ENCODE results near the gene BTN2A1. TPM values are rescaled to one million over a fixed set of nuclear protein-coding genes. Genes with fewer than 3 reads are reported as not detected.

BTN2A1 gene
- total and polyA plus RNA-seq, 7 donors = 4.4 to 25.5 (median 18.2) TPM

- no peak for DNase-seq
- TF ChIP-seq, protein P1, sequence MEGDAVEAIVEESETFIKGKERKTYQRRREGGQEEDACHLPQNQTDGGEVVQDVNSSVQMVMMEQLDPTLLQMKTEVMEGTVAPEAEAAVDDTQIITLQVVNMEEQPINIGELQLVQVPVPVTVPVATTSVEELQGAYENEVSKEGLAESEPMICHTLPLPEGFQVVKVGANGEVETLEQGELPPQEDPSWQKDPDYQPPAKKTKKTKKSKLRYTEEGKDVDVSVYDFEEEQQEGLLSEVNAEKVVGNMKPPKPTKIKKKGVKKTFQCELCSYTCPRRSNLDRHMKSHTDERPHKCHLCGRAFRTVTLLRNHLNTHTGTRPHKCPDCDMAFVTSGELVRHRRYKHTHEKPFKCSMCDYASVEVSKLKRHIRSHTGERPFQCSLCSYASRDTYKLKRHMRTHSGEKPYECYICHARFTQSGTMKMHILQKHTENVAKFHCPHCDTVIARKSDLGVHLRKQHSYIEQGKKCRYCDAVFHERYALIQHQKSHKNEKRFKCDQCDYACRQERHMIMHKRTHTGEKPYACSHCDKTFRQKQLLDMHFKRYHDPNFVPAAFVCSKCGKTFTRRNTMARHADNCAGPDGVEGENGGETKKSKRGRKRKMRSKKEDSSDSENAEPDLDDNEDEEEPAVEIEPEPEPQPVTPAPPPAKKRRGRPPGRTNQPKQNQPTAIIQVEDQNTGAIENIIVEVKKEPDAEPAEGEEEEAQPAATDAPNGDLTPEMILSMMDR (IDR thresholded peaks at IDR 0.05) = no peak
- TF ChIP-seq POLR2A (IDR thresholded peaks at IDR 0.05) (no peak), POLR2AphosphoS5 (IDR thresholded peaks at IDR 0.05) (no peak), EP300 (IDR thresholded peaks at IDR 0.05) (no peak)
- no peaks in the 10 kb centered on the region for H3K27me3 ChIP-seq
- no peak overlapping the region for H3K4me3 ChIP-seq
- H3K36me3 ChIP-seq = no peaks in the 10 kb centered on the region
- no peak overlapping the region for H3K27ac ChIP-seq
- WGBS, 2 donors = 89 to 91% methylated on average over 5 of the region's 5 CpGs
- intact Hi-C loops (cut with DNase I) = no loop called here
- H3K4me1 ChIP-seq = no peaks in the 10 kb centered on the region
- H3K9me3 ChIP-seq = peaks cover 0 to 6% (median 0%) of the 10 kb centered on the region in 4 donors
Observed at GRCh38 chr6:26491604-26492003, 33.8 kb downstream of the BTN2A1 start.

DNA sequence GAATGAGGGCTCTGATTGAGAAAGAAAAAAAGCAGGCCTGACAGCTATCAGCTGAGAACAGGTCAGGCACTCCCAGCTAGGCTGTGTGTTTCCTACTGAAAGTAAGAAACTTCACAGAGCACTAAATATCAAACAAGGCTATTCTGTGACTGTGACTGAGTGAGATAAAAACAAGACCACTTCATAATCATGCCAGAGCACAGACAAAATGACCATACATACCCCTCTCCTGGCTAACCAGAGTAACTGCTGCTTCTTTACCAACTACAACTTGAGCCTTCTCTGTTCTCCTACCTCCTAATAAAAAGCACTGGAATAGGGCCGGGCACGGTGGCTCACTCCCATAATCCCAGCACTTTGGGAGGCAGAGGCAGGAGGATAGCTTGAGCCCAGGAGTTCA, 35.5 kb downstream of the BTN2A1 start:
- Histone ChIP-seq H3K27me3 (no peaks in the 10 kb centered on the region), H3K4me1 (no peaks in the 10 kb centered on the region), H3K36me3 (no peaks in the 10 kb centered on the region), H3K27ac (no peak overlapping the region), H3K9me3 (no peaks in the 10 kb centered on the region), H3K4me3 (no peak overlapping the region)
- intact Hi-C loops (cut with DNase I) = no loop called here
- DNase-seq = no peak
- WGBS, 2 donors = 88 to 89% methylated on average over 2 of the region's 2 CpGs
- no peak for TF ChIP-seq POLR2A (IDR thresholded peaks at IDR 0.05)
- no peak for TF ChIP-seq EP300 (IDR thresholded peaks at IDR 0.05)
- no peak for TF ChIP-seq POLR2AphosphoS5 (IDR thresholded peaks at IDR 0.05)
- TF ChIP-seq, protein P1 (IDR thresholded peaks at IDR 0.05) = no peak

GRCh38 chr6:26494117-26494516, 36.4 kb downstream of the BTN2A1 start:
- WGBS, 2 donors = 88% methylated on average over 3 of the region's 3 CpGs
- intact Hi-C loops (cut with DNase I) = no loop called here

DNA sequence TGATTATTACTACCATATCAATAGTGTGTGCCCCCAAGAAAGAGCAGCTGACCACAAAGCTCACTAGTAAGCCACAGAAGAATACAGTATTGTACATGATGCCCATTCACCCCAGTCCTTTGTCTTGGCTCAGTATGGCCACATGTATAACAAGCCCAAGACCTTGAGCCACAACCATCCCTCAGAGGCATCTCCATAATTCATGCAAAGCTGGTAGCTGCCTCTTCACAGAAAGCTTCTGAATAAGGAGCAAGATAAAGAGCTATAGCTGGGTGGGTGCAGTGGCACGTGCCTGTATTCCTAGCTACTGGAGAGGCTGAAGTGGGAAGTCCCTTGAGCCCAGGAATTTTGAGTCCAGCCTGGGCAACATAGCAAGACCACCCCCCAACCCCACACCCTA, 37.5 kb downstream of the BTN2A1 start:
- Histone ChIP-seq H3K9me3 (no peaks in the 10 kb centered on the region), H3K27ac (no peak overlapping the region), H3K27me3 (peaks cover 0 to 2% (median 0%) of the 10 kb centered on the region in 3 donors), H3K4me1 (no peaks in the 10 kb centered on the region), H3K4me3 (no peak overlapping the region), H3K36me3 (no peaks in the 10 kb centered on the region)
- 88 to 92% methylated on average over 1 of the region's 1 CpG for WGBS, 2 donors
- TF ChIP-seq POLR2A (IDR thresholded peaks at IDR 0.05) = no peak
- no peak for TF ChIP-seq EP300 (IDR thresholded peaks at IDR 0.05)
- no peak for TF ChIP-seq POLR2AphosphoS5 (IDR thresholded peaks at IDR 0.05)
- TF ChIP-seq, protein P1 (IDR thresholded peaks at IDR 0.05) = no peak
- DNase-seq = no peak
- intact Hi-C loops (cut with DNase I) = no loop called here

More at GRCh38 chr6:26494117-26494516, 36.4 kb downstream of the BTN2A1 start:
- H3K27me3 ChIP-seq = no peaks in the 10 kb centered on the region
- H3K36me3 ChIP-seq = no peaks in the 10 kb centered on the region
- DNase-seq = no peak
- H3K27ac ChIP-seq = no peak overlapping the region
- H3K4me3 ChIP-seq = no peak overlapping the region
- no peaks in the 10 kb centered on the region for H3K9me3 ChIP-seq
- H3K4me1 ChIP-seq = no peaks in the 10 kb centered on the region
- TF ChIP-seq POLR2AphosphoS5 (IDR thresholded peaks at IDR 0.05) (no peak), POLR2A (IDR thresholded peaks at IDR 0.05) (no peak), EP300 (IDR thresholded peaks at IDR 0.05) (no peak)
- TF ChIP-seq, protein P1 (IDR thresholded peaks at IDR 0.05) = no peak

GRCh38 chr6:26497610-26498009, 39.9 kb downstream of the BTN2A1 start:
- 80 to 83% methylated on average over 4 of the region's 4 CpGs for WGBS, 2 donors
- no peak overlapping the region for H3K4me3 ChIP-seq
- H3K36me3 ChIP-seq = no peaks in the 10 kb centered on the region
- H3K27ac ChIP-seq = no peak overlapping the region
- H3K4me1 ChIP-seq = peaks cover 0 to 12% (median 11%) of the 10 kb centered on the region in 4 donors
- TF ChIP-seq POLR2AphosphoS5 (IDR thresholded peaks at IDR 0.05) (no peak), POLR2A (IDR thresholded peaks at IDR 0.05) (no peak)
- H3K27me3 ChIP-seq = peaks cover 0 to 25% (median 11%) of the 10 kb centered on the region in 3 donors
- intact Hi-C loops (cut with DNase I) = no loop called here
- no peak for DNase-seq
- no peaks in the 10 kb centered on the region for H3K9me3 ChIP-seq

All from sigmoid colon (tissue), 7 donors.